ENCODE measurements around the gene HOXD11. TPM values are rescaled to one million over a fixed set of nuclear protein-coding genes. Genes with fewer than 3 reads are reported as not detected.

Gene HOXD11
- polyA plus RNA-seq, 1 experiment = not detected

- Histone ChIP-seq H3K27me3 (ENCODE audit: control insufficient read depth, insufficient read depth, low read length) (peaks cover 86% of the 10 kb centered on the region), H3K27ac (ENCODE audit: low read depth, low read length) (no peak overlapping the region), H3K4me3 (ENCODE audit: low read depth, low read length) (no peak overlapping the region), H3K9me3 (ENCODE audit: control insufficient read depth, insufficient read depth, low read length) (peaks cover 11% of the 10 kb centered on the region; the same call in 1 of the 2 replicates)
- no peak for DNase-seq (ENCODE audit: low read depth, low spot score)
- TF ChIP-seq CTCF (IDR thresholded peaks at IDR 0.05; ENCODE audit: low read depth, low read length) = no peak
- CTCF ChIA-PET = no interaction called here
- POLR2A ChIA-PET = interaction anchor here (0.6 kb wide), 1 partner anchor 735 kb away, joined by 3 read pairs; no protein-coding TSS in a partner anchor
Observed at GRCh38 chr2:176107731-176108181, 676 bp downstream of the HOXD11 start.

DNA sequence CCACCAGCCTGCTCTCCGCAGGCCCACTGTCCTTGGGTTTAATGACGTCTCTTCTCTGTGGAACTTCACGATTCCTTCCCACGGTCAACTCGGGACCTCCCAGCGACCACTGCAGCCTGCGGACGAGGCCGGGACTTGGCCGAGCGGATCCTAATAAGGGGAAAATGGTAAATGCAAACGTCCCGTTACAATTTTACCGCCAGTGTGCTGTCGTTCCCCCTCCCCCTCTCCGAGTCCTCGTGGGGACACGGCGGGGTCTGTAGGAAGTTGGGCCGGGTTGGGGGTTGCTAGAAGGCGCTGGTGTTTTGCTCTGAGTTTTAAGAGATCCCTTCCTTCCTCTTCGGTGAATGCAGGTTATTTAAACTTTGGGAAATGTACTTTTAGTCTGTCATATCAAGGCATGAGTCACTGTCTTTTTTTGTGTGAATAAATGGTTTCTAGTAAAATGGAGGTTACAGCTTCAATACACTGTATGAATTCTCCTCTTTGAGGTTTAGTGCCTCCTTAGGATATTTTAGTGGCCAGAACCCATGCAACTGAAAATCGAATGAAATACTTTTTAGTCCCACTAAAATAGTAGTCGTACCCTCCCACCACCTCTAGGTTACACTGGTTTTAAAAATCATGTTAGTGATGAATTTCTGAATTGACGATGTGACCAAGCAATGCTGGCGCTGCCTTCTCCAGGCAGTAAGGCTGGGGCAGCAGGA is 2.3 kb downstream of the HOXD11 start:
- Histone ChIP-seq H3K27me3 (ENCODE audit: control insufficient read depth, insufficient read depth, low read length) (peaks cover 89% of the 10 kb centered on the region), H3K9me3 (ENCODE audit: control insufficient read depth, insufficient read depth, low read length) (peaks cover 13% of the 10 kb centered on the region; the same call in 1 of the 2 replicates), H3K27ac (ENCODE audit: low read depth, low read length) (no peak overlapping the region), H3K4me3 (ENCODE audit: low read depth, low read length) (no peak overlapping the region)
- TF ChIP-seq CTCF (IDR thresholded peaks at IDR 0.05; ENCODE audit: low read depth, low read length) = no peak
- DNase-seq (ENCODE audit: low read depth, low spot score) = no peak
- CTCF ChIA-PET = interaction anchor here (0.5 to 1.7 kb wide), 3 partner anchors 543 to 1660 kb away, joined by 4 to 5 read pairs (median 5); no protein-coding TSS in a partner anchor
- POLR2A ChIA-PET = no interaction called here

DNA sequence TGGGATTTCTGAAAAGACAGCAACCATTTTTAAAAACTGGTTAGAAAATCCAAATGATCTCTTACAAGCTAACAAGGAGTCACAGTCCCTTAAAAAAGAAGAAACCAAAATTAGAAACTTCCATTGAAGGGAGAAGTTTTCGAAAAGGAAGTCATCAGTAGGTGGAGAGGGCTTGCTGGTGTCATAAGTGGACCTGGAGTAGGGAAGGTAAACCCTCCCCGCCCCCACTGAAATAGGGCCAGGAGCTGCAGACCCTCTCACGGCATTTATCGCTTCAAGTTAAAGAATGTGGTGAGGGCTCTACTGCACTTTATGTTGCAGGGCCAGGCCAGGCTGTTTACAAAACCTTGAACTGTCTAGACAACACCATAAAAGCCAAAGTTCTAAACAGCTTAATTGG is 2.9 kb downstream of the HOXD11 start:
- peaks cover 13% of the 10 kb centered on the region; the same call in 1 of the 2 replicates for H3K9me3 ChIP-seq (ENCODE audit: control insufficient read depth, insufficient read depth, low read length)
- no peak overlapping the region for H3K27ac ChIP-seq (ENCODE audit: low read depth, low read length)
- peaks cover 89% of the 10 kb centered on the region for H3K27me3 ChIP-seq (ENCODE audit: control insufficient read depth, insufficient read depth, low read length)
- TF ChIP-seq CTCF (IDR thresholded peaks at IDR 0.05; ENCODE audit: low read depth, low read length) = no peak
- ChIA-PET CTCF (interaction anchor here (0.5 to 1.9 kb wide), 8 partner anchors 11 to 1659 kb away, joined by 3 to 8 read pairs (median 4); no protein-coding TSS in a partner anchor), POLR2A (no interaction called here)
- no peak for DNase-seq (ENCODE audit: low read depth, low spot score)
- H3K4me3 ChIP-seq (ENCODE audit: low read depth, low read length) = no peak overlapping the region

DNA sequence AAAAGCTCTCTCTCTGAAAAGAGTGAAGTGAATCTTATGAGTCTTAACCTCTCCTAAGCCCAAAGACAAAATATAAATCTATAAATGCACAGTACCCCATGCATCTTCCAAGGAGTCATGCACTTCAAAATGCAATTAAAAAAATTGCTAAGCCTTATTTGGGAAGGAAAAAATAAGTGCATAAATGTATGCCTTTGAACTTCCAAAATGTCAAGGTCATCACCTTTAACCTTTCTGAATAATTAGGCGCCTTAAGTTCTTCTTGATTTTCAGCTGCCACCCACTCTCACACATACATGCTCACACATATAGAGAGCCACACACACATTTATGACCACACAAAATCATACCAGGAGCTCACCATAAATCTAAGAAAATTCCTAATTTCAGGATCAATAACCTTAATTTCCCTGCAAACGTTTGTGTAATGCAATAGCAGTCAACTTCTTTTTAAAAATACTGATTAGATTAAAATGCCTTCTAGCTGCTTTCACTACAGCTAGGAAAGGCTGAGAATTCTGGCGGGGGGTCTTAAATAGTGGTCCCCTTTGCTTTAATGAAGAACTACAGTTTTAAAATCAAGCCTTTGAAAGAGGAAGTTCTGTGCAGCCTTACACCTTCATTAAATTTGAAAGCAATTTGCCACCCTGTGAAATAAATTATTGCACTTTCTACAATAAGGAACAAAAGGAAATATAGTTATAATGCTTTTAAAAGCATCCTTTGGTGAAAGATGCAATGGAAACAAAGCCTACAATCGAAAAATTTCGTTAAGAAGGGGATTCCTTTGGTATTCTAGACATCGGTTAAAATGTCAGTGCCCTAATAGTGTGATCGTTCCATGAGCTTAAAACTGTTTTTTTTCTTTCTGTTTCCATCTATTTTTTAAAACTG is 3.6 kb downstream of the HOXD11 start:
- CTCF ChIA-PET = interaction anchor here (0.5 to 3.3 kb wide), 15 partner anchors 10 to 1894 kb away, joined by 3 to 16 read pairs (median 3); no protein-coding TSS in a partner anchor
- Histone ChIP-seq H3K9me3 (ENCODE audit: control insufficient read depth, insufficient read depth, low read length) (peaks cover 10% of the 10 kb centered on the region; the same call in 1 of the 2 replicates), H3K4me3 (ENCODE audit: low read depth, low read length) (no peak overlapping the region), H3K27me3 (ENCODE audit: control insufficient read depth, insufficient read depth, low read length) (peaks cover 89% of the 10 kb centered on the region), H3K27ac (ENCODE audit: low read depth, low read length) (no peak overlapping the region)
- DNase-seq (ENCODE audit: low read depth, low spot score) = no peak
- no peak for TF ChIP-seq CTCF (IDR thresholded peaks at IDR 0.05; ENCODE audit: low read depth, low read length)
- POLR2A ChIA-PET = no interaction called here

Data from AG04450 (cell line).